AG04450 (cell line): Measurements from ENCODE around the gene SLC35G3. TPM values are rescaled to one million over a fixed set of nuclear protein-coding genes. Genes with fewer than 3 reads are reported as not detected.

Experiments
- CTCF ChIA-PET: fragments of 300-600, 350-600 bp; formaldehyde crosslinking; extraction: SDS; loops from one replicate; lab custom pipeline; 2022; ENCODE audit warnings: antibody characterized with exemption, inconsistent platforms; lab: Charles Lee
- POLR2A ChIA-PET: fragments of 350-600 bp; formaldehyde crosslinking; extraction: SDS; loops from one replicate; lab custom pipeline; 2021; ENCODE audit warnings: antibody characterized with exemption, inconsistent platforms; lab: Yijun Ruan, JAX
- DNase-seq: peaks from one replicate; pipeline ENCODE4 v3.0.0-alpha.2; 2011; ENCODE audit warnings: low read depth, low spot score
- H3K27ac ChIP-seq: one replicate; pipeline ENCODE4 v1.5.1; 2012; ENCODE audit warnings: low read depth, low read length, control low read depth
- H3K27me3 ChIP-seq: one replicate; pipeline ENCODE4 v1.6.0; 2012; ENCODE audit warnings: low read length; ENCODE audit not compliant: control insufficient read depth, insufficient read depth
- H3K4me3 ChIP-seq: 2 replicates; pipeline ENCODE4 v1.5.1; 2011; ENCODE audit warnings: mild to moderate bottlenecking, low read depth, low read length, control low read depth
- H3K9me3 ChIP-seq: 2 replicates; pipeline ENCODE4 v1.5.1; 2012; ENCODE audit warnings: low read length; ENCODE audit not compliant: control insufficient read depth, insufficient read depth
- polyA plus RNA-seq: library from polyadenylated mRNA; depleted of rRNA; stranded (reverse); fragments of >200 nt; gene quantifications from 2 replicates; pipeline ENCODE4 v1.2.3, GENCODE V29; 2011
- TF ChIP-seq, protein P1 (sequence below): IDR thresholded peaks from 2 replicates; pipeline ENCODE4 v1.5.1; 2011; ENCODE audit warnings: low read depth, low read length, control low read depth, inconsistent platforms

Gene SLC35G3
- polyA plus RNA-seq, 1 experiment, result not detected

DNA sequence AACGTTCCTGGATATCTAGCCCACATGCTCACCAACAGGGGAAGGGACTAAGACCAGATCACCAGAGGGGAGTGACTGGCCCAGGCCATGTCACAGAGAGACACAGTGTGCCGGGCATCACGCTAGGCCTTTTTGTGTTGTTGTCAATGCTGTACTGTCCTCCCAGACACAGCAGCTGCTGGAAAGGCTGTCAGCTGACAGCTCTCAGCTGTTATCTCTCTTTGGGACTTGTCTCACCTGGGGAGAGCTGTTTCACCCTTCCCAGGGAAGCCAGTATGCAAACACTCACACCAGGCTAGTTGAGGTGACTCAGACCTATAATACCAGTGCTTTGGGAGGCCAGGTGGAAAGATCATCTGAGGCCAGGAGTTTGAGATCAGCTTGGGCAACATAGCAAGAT is 27.1 kb downstream of the SLC35G3 start:
- ChIA-PET CTCF (interaction anchor here (0.7 to 1.8 kb wide), 2 partner anchors 366 to 372 kb away, joined by 3 to 7 read pairs; no protein-coding TSS in a partner anchor), POLR2A (no interaction called here)

DNA sequence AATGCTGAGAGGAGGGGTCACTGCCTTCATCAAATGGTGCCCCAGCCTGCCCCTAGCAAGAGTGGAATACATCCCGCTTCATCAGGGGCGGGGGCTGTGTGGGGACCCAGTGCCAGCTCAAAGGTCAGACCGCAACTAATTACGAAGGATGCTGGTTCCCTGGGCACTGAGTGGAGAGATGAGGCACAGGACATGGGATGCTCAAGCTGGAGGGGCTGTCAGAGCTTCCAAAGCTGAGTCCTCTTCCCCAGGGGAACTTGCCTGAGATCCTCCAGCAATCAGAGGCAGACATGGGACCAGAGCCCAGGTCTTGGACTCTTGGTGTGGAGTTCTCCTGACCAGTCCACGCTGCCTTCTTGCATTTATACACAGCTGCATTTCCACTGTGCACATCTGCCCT is 27.7 kb downstream of the SLC35G3 start:
- H3K27ac ChIP-seq, result no peak overlapping the region
- H3K9me3 ChIP-seq, result no peaks in the 10 kb centered on the region
- ChIA-PET CTCF (interaction anchor here (0.7 to 1.8 kb wide), 4 partner anchors 23 to 413 kb away, joined by 3 to 7 read pairs (median 5); no protein-coding TSS in a partner anchor), POLR2A (no interaction called here)
- no peak for DNase-seq
- H3K27me3 ChIP-seq, result peaks cover 2% of the 10 kb centered on the region
- TF ChIP-seq, protein P1, sequence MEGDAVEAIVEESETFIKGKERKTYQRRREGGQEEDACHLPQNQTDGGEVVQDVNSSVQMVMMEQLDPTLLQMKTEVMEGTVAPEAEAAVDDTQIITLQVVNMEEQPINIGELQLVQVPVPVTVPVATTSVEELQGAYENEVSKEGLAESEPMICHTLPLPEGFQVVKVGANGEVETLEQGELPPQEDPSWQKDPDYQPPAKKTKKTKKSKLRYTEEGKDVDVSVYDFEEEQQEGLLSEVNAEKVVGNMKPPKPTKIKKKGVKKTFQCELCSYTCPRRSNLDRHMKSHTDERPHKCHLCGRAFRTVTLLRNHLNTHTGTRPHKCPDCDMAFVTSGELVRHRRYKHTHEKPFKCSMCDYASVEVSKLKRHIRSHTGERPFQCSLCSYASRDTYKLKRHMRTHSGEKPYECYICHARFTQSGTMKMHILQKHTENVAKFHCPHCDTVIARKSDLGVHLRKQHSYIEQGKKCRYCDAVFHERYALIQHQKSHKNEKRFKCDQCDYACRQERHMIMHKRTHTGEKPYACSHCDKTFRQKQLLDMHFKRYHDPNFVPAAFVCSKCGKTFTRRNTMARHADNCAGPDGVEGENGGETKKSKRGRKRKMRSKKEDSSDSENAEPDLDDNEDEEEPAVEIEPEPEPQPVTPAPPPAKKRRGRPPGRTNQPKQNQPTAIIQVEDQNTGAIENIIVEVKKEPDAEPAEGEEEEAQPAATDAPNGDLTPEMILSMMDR, result no peak
- no peak overlapping the region for H3K4me3 ChIP-seq

More for the DNA sequence above, 27.1 kb downstream of the SLC35G3 start:
- Histone ChIP-seq H3K27me3 (no peaks in the 10 kb centered on the region), H3K27ac (no peak overlapping the region), H3K9me3 (no peaks in the 10 kb centered on the region), H3K4me3 (no peak overlapping the region)
- TF ChIP-seq, protein P1, result no peak
- DNase-seq, result no peak

DNA sequence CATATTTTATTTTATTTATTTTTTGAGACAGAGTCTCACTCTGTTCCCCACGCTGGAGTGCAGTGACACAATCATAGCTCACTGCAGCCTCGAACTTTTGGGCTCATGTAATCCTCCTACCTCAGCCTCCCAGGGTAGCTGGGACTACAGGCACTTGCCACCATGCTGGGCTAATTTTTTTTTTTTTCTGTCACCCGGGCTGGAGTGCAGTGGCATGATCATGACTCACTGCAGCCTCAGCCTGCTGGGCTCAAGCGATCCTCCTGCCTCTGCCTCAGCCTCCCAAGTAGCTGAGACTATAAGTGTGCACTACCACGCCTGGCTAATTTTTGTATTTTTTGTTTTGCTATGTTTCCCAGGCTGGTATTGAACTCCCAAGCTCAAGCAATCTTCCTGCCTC is 29.5 kb downstream of the SLC35G3 start:
- Histone ChIP-seq H3K27me3 (peaks cover 10% of the 10 kb centered on the region), H3K27ac (no peak overlapping the region), H3K9me3 (no peaks in the 10 kb centered on the region), H3K4me3 (no peak overlapping the region)
- CTCF ChIA-PET, result interaction anchor here (0.7 to 1.5 kb wide), 3 partner anchors 23 to 373 kb away, joined by 3 read pairs; partner anchors contain the start of genes NLE1 and SLFN12L
- TF ChIP-seq, protein P1, result no peak
- POLR2A ChIA-PET, result no interaction called here
- DNase-seq, result no peak

DNA sequence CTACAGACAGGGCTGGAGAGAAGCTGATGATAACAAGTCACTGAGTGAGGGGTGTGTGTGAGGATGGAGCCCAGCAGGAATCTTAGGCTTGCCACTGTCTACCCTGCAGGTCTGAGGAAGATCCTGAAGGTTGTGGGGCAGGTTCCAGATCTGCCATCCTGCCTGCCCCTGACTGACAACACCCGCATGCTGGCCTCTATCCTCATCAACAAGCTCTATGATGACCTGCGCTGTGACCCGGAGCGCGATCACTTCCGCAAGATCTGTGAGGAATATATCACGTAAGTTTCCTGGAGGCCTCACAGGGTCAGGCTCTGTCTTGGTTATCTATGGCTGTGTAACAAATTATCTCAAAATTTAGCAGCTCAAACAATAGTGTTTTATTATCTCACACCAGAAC is 30.3 kb downstream of the SLC35G3 start:
- ChIA-PET POLR2A (no interaction called here), CTCF (interaction anchor here (0.6 to 1.4 kb wide), 2 partner anchors 211 to 374 kb away, joined by 3 read pairs; partner anchors contain the start of gene SLFN12L)
- Histone ChIP-seq H3K27ac (no peak overlapping the region), H3K9me3 (no peaks in the 10 kb centered on the region), H3K27me3 (peaks cover 10% of the 10 kb centered on the region), H3K4me3 (no peak overlapping the region)
- TF ChIP-seq, protein P1, result no peak
- DNase-seq, result no peak

DNA sequence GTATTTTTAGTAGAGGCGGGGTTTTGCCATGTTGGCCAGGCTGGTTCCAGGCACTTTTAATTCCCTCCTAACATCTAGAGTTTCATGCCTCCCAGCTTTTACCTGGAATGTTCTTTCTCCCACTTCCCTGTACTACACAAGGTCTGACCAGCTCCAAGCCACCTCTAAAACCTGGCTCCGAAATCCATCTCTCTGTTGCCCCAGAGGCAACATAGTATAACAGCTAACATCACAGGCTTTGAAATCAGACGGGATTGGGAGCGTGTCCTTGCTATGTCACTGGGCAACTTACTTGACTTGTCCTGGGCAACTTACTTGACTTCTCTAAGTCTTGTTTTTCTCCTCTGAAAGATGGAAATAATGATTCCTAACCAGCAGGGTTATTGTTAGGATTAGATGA is 31.4 kb downstream of the SLC35G3 start:
- TF ChIP-seq, protein P1, result no peak
- CTCF ChIA-PET, result no interaction called here
- no peak overlapping the region for H3K4me3 ChIP-seq
- H3K27me3 ChIP-seq, result peaks cover 10% of the 10 kb centered on the region
- H3K27ac ChIP-seq, result no peak overlapping the region
- DNase-seq, result no peak
- H3K9me3 ChIP-seq, result no peaks in the 10 kb centered on the region
- POLR2A ChIA-PET, result no interaction called here
